Uterus (tissue), 2 donors: ENCODE data around the gene KIF5A.

ENCODE experiments used
- CTCF ChIP-seq, 4 experiments: fragments of 200-600 bp in 2 of 4; fragments of 450-650 bp in 2 of 4; sonication (generic) in 2 of 4; IDR thresholded peaks; one replicate each; pipeline ENCODE4 v1.5.1; 2016 to 2019; ENCODE audit warnings: antibody characterized with exemption in 4 of 4, mild to moderate bottlenecking in 2 of 4, moderate library complexity in 1 of 4
- POLR2A ChIP-seq, 2 donors: fragments of 450-650 bp; IDR thresholded peaks; one replicate each; pipeline ENCODE4 v1.6.1; 2016; ENCODE audit warnings: antibody characterized with exemption in 2 of 2, mild to moderate bottlenecking in 1 of 2, moderate library complexity in 1 of 2

DNA sequence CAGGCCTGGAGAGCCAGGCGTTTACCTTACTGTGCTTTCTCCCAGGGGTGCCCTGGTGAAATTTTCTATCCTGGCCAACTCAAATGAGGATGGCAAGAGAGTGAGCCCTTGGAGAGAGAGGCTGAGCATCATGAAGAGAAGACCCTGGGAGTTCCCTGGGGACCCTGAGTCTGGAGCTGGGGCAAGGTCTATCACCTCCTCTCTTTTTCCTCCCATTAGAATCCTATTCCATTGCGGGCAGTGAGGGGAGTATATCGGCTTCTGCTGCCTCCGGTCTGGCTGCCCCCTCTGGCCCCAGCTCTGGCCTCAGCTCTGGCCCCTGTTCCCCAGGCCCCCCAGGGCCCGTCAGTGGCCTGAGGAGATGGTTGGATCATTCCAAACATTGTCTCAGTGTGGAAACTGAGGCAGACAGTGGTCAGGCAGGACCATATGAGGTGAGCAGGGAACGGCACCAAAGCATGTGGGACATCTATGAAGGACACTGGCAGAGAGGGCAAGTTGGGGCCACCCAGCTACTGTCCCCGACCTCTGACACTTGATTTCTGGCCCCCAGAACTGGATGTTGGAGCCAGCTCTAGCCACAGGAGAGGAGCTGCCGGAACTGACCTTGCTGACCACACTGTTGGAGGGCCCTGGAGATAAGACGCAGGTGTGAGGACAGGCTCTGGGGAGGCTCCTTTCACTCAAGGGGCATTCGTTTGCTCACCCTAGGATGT is 63.0 kb downstream of the KIF5A start:
- TF ChIP-seq CTCF (IDR thresholded peaks at IDR 0.05) (no peak), POLR2A (IDR thresholded peaks at IDR 0.05) (no peak)
